Endodermal cell (in vitro differentiated cells): ENCODE results near the gene PDE7B. TPM values are rescaled to one million over a fixed set of nuclear protein-coding genes. Genes with fewer than 3 reads are reported as not detected.

Experiments
- DNase-seq: peaks from one replicate; pipeline ENCODE4 v3.0.0-alpha.2; 2017
- H3K27ac ChIP-seq: 2 replicates; pipeline ENCODE4 v1.5.1; 2013; ENCODE audit warnings: mild to moderate bottlenecking, low read depth, low read length, moderate library complexity
- H3K27me3 ChIP-seq: 2 replicates; pipeline ENCODE4 v1.6.1; 2013; ENCODE audit warnings: mild to moderate bottlenecking, low read length, moderate library complexity; ENCODE audit not compliant: insufficient read depth, control insufficient read depth, poor library complexity, severe bottlenecking
- H3K36me3 ChIP-seq: 2 replicates; pipeline ENCODE4 v1.7.0; 2013; ENCODE audit warnings: mild to moderate bottlenecking, low read length, moderate library complexity; ENCODE audit not compliant: control insufficient read depth, insufficient read depth
- H3K4me1 ChIP-seq: one replicate; pipeline ENCODE4 v1.7.0; 2013; ENCODE audit warnings: low read length; ENCODE audit not compliant: control insufficient read depth, insufficient read depth
- H3K4me3 ChIP-seq: 2 replicates; pipeline ENCODE4 v1.5.1; 2013; ENCODE audit warnings: mild to moderate bottlenecking, low read length, moderate library complexity
- H3K9ac ChIP-seq: 2 replicates; pipeline ENCODE4 v1.6.1; 2013; ENCODE audit warnings: mild to moderate bottlenecking, low read length, moderate library complexity; ENCODE audit not compliant: poor library complexity, severe bottlenecking; ENCODE audit errors: extremely low read depth
- H3K9me3 ChIP-seq: 2 replicates; pipeline ENCODE4 v1.6.1; 2013; ENCODE audit warnings: mild to moderate bottlenecking, low read length, moderate library complexity; ENCODE audit not compliant: control insufficient read depth
- H3K27ac Mint-ChIP-seq: 2 replicates; pipeline ENCODE4 v1.8.0; 2020; ENCODE audit warnings: mixed read lengths
- H3K27me3 Mint-ChIP-seq: 2 replicates; pipeline ENCODE4 v1.8.0; 2021; ENCODE audit warnings: mild to moderate bottlenecking, mixed read lengths; ENCODE audit not compliant: insufficient read depth
- H3K36me3 Mint-ChIP-seq: 2 replicates; pipeline ENCODE4 v1.8.0; 2020; ENCODE audit warnings: low read depth, mixed read lengths
- H3K4me1 Mint-ChIP-seq: 2 replicates; pipeline ENCODE4 v1.8.0; 2020; ENCODE audit warnings: mixed read lengths
- H3K4me3 Mint-ChIP-seq: 2 replicates; pipeline ENCODE4 v1.8.0; 2020; ENCODE audit warnings: mild to moderate bottlenecking, moderate library complexity, mixed read lengths
- H3K9me3 Mint-ChIP-seq: 2 replicates; pipeline ENCODE4 v1.8.0; 2020; ENCODE audit warnings: mild to moderate bottlenecking, mixed read lengths
- CTCF ChIP-seq: fragments of 200-600 bp; sonication (generic); conservative IDR thresholded peaks from 2 replicates; pipeline ENCODE4 v1.5.0; 2021; ENCODE audit warnings: antibody characterized with exemption, mild to moderate bottlenecking
- WGBS, 2 experiments: methylation state at CpG; one replicate each; pipeline versions ENCODE4 v1.1.5 to v1.1.7; 2013; ENCODE audit warnings: missing lambda C conversion rate in 2 of 2, mixed read lengths in 1 of 2; ENCODE audit not compliant: insufficient coverage in 1 of 2, insufficient read length in 1 of 2; 5-methylcytosine and 5-hydroxymethylcytosine counted together
- total RNA-seq, 2 donors: library from RNA; stranded (reverse); fragmentation: NEBNext Ultra II Directional in 1 of 2; extraction: Animal tissue kit (Norgen Biotek cat#: 25700) in 1 of 2; gene quantifications; 2 replicates in 1 of 2; 3 replicates in 1 of 2; pipeline ENCODE4 v1.2.1, GENCODE V29; 2021

Gene PDE7B
- total RNA-seq, 2 donors from 2014 or later, result 0.26 TPM; not detected in 1

DNA sequence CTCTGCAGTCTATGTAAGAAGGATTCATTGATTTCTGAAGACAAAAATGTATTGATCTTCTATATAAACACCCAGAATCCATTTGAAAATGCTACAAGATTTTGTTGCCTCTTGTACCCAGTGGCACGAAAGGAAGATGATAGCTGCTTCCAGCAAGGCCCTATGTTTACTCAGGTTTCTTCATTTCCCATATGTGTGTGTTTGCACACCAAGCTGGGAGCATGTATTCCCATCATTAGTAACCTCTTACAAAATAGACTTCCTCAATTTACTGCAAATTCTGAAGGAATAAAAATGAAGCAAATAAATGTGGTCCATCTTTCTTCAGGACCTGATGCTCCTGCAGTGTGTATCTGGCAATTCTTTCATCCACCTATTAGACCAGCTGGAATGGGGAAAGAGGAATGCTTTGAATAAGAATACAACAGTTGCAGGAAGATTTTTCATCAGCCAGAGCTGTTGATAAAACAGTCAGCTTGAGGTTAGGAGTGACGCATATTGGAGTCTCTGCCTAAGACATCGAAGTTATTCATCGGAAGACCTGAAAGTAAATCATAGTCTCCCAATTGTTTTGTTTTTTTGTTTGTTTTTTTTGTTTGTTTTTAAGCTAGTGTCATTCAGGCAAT is 132.3 kb downstream of the PDE7B start:
- Mint-ChIP-seq H3K27ac (no peak overlapping the region), H3K9me3 (peaks cover 5% of the 10 kb centered on the region), H3K4me1 (peaks cover under 1% of the 10 kb centered on the region), H3K4me3 (no peak overlapping the region), H3K36me3 (no peaks in the 10 kb centered on the region), H3K27me3 (no peaks in the 10 kb centered on the region)
- Histone ChIP-seq H3K9me3 (no peaks in the 10 kb centered on the region), H3K4me1 (no peaks in the 10 kb centered on the region), H3K27ac (no peak overlapping the region), H3K9ac (no peak overlapping the region), H3K4me3 (no peak overlapping the region), H3K27me3 (no peaks in the 10 kb centered on the region), H3K36me3 (no peaks in the 10 kb centered on the region)
- WGBS, 2 experiments, result 95 to 98% methylated on average over 4 of the region's 4 CpGs
- DNase-seq, result no peak
- no peak for TF ChIP-seq CTCF

- no peaks in the 10 kb centered on the region for H3K27me3 ChIP-seq
- no peak overlapping the region for H3K4me3 ChIP-seq
- H3K36me3 ChIP-seq, result no peaks in the 10 kb centered on the region
- no peaks in the 10 kb centered on the region for H3K4me1 ChIP-seq
- Mint-ChIP-seq H3K36me3 (no peaks in the 10 kb centered on the region), H3K9me3 (peaks cover 1% of the 10 kb centered on the region), H3K27me3 (no peaks in the 10 kb centered on the region), H3K4me3 (no peak overlapping the region), H3K4me1 (no peaks in the 10 kb centered on the region), H3K27ac (no peak overlapping the region)
- H3K9ac ChIP-seq, result no peak overlapping the region
- no peak for DNase-seq
- no peak for TF ChIP-seq CTCF
- H3K9me3 ChIP-seq, result no peaks in the 10 kb centered on the region
- H3K27ac ChIP-seq, result no peak overlapping the region
- 92 to 93% methylated on average over 3 of the region's 3 CpGs for WGBS, 2 experiments
Observed at GRCh38 chr6:135985471-135985870, 134.0 kb downstream of the PDE7B start.

- Mint-ChIP-seq H3K36me3 (no peaks in the 10 kb centered on the region), H3K4me1 (no peaks in the 10 kb centered on the region), H3K4me3 (no peak overlapping the region), H3K9me3 (no peaks in the 10 kb centered on the region), H3K27ac (no peak overlapping the region), H3K27me3 (no peaks in the 10 kb centered on the region)
- H3K27me3 ChIP-seq, result no peaks in the 10 kb centered on the region
- H3K4me1 ChIP-seq, result no peaks in the 10 kb centered on the region
- 85 to 91% methylated on average over 3 of the region's 3 CpGs for WGBS, 2 experiments
- H3K27ac ChIP-seq, result no peak overlapping the region
- DNase-seq, result no peak
- no peaks in the 10 kb centered on the region for H3K9me3 ChIP-seq
- no peak overlapping the region for H3K9ac ChIP-seq
- no peaks in the 10 kb centered on the region for H3K36me3 ChIP-seq
- TF ChIP-seq CTCF, result no peak
- no peak overlapping the region for H3K4me3 ChIP-seq
Observed at GRCh38 chr6:135987226-135987625, 135.7 kb downstream of the PDE7B start.
